HEK293 (cell line): Measurements from ENCODE around the gene ENDOU.

Source experiments
- EGR2 ChIP-seq: fragments of 450-650 bp; formaldehyde crosslinking; IDR thresholded peaks from 2 replicates; pipeline ENCODE4 v1.5.1; 2016; ENCODE audit warnings: low read depth, missing biosample characterization, missing genetic modification characterization
- FEZF1 ChIP-seq: fragments of 450-650 bp; formaldehyde crosslinking; IDR thresholded peaks from 2 replicates; pipeline ENCODE4 v1.5.1; 2016; ENCODE audit warnings: missing biosample characterization, missing genetic modification characterization
- IKZF3 ChIP-seq: fragments of 450-650 bp; IDR thresholded peaks from 2 replicates; pipeline ENCODE4 v1.5.0; 2018; ENCODE audit warnings: missing biosample characterization, mild to moderate bottlenecking, missing genetic modification characterization, moderate library complexity
- MYNN ChIP-seq: fragments of 450-650 bp; formaldehyde crosslinking; IDR thresholded peaks from 2 replicates; pipeline ENCODE4 v1.5.1; 2016; ENCODE audit warnings: missing biosample characterization, missing genetic modification characterization, borderline replicate concordance
- SP3 ChIP-seq: fragments of 450-650 bp; formaldehyde crosslinking; IDR thresholded peaks from 2 replicates; pipeline ENCODE4 v1.5.1; 2016; ENCODE audit warnings: missing biosample characterization, missing genetic modification characterization
- SP7 ChIP-seq: fragments of 450-650 bp; formaldehyde crosslinking; IDR thresholded peaks from 2 replicates; pipeline ENCODE4 v1.5.1; 2016; ENCODE audit warnings: missing biosample characterization, missing genetic modification characterization
- WT1 ChIP-seq: fragments of 450-650 bp; formaldehyde crosslinking; IDR thresholded peaks from 2 replicates; pipeline ENCODE4 v1.5.1; 2016; ENCODE audit warnings: missing biosample characterization, missing genetic modification characterization
- ZBTB17 ChIP-seq: fragments of 450-650 bp; formaldehyde crosslinking; IDR thresholded peaks from 2 replicates; pipeline ENCODE4 v1.5.1; 2016; ENCODE audit warnings: missing biosample characterization, missing genetic modification characterization
- ZBTB20 ChIP-seq: fragments of 450-650 bp; formaldehyde crosslinking; IDR thresholded peaks from 2 replicates; pipeline ENCODE4 v1.5.1; 2016; ENCODE audit warnings: missing biosample characterization, missing genetic modification characterization
- ZBTB8A ChIP-seq: fragments of 450-650 bp; formaldehyde crosslinking; IDR thresholded peaks from 2 replicates; pipeline ENCODE4 v1.5.1; 2016; ENCODE audit warnings: missing biosample characterization, missing genetic modification characterization
- ZIC2 ChIP-seq: fragments of 450-650 bp; formaldehyde crosslinking; IDR thresholded peaks from 2 replicates; pipeline ENCODE4 v1.5.1; 2016; ENCODE audit warnings: missing biosample characterization, missing genetic modification characterization
- ZNF157 ChIP-seq: fragments of 450-650 bp; formaldehyde crosslinking; IDR thresholded peaks from 2 replicates; pipeline ENCODE4 v1.5.1; 2016; ENCODE audit warnings: missing biosample characterization, missing genetic modification characterization
- ZNF302 ChIP-seq: fragments of 450-650 bp; formaldehyde crosslinking; IDR thresholded peaks from 2 replicates; pipeline ENCODE4 v1.5.1; 2016; ENCODE audit warnings: missing biosample characterization, missing genetic modification characterization, low read depth
- ZNF341 ChIP-seq: fragments of 450-650 bp; formaldehyde crosslinking; IDR thresholded peaks from 2 replicates; pipeline ENCODE4; 2016; ENCODE audit warnings: low read depth, missing biosample characterization, missing genetic modification characterization
- ZNF366 ChIP-seq: fragments of 450-650 bp; formaldehyde crosslinking; conservative IDR thresholded peaks from 2 replicates; pipeline ENCODE4 v1.5.1; 2016; ENCODE audit warnings: missing biosample characterization, missing genetic modification characterization
- ZNF416 ChIP-seq: fragments of 450-650 bp; formaldehyde crosslinking; IDR thresholded peaks from 2 replicates; pipeline ENCODE4 v1.5.1; 2016; ENCODE audit warnings: missing biosample characterization, missing genetic modification characterization
- ZNF423 ChIP-seq: fragments of 450-650 bp; formaldehyde crosslinking; IDR thresholded peaks from 2 replicates; pipeline ENCODE4 v1.5.1; 2016; ENCODE audit warnings: missing biosample characterization, missing genetic modification characterization
- ZNF501 ChIP-seq: fragments of 450-650 bp; formaldehyde crosslinking; IDR thresholded peaks from 2 replicates; pipeline ENCODE4 v1.5.1; 2016; ENCODE audit warnings: missing biosample characterization, missing genetic modification characterization
- ZNF548 ChIP-seq: fragments of 450-650 bp; formaldehyde crosslinking; IDR thresholded peaks from 2 replicates; pipeline ENCODE4 v1.5.1; 2016; ENCODE audit warnings: missing biosample characterization, missing genetic modification characterization
- ZNF596 ChIP-seq: fragments of 450-650 bp; IDR thresholded peaks from 2 replicates; pipeline ENCODE4 v1.5.0; 2018; ENCODE audit warnings: missing biosample characterization, mild to moderate bottlenecking, missing genetic modification characterization, moderate library complexity
- ZNF629 ChIP-seq: fragments of 450-650 bp; formaldehyde crosslinking; IDR thresholded peaks from 2 replicates; pipeline ENCODE4 v1.5.1; 2017; ENCODE audit warnings: missing biosample characterization, missing genetic modification characterization
- ZNF664 ChIP-seq: fragments of 450-650 bp; formaldehyde crosslinking; IDR thresholded peaks from 2 replicates; pipeline ENCODE4 v1.5.1; 2016; ENCODE audit warnings: missing biosample characterization, missing genetic modification characterization
- ZNF843 ChIP-seq: fragments of 450-650 bp; formaldehyde crosslinking; IDR thresholded peaks from 2 replicates; pipeline ENCODE4 v1.5.1; 2016; ENCODE audit warnings: missing biosample characterization, missing genetic modification characterization
- TF ChIP-seq, protein P1 (sequence below): fragments of 450-650 bp; formaldehyde crosslinking; IDR thresholded peaks from 2 replicates; pipeline ENCODE4 v1.5.1; 2017; ENCODE audit warnings: missing biosample characterization, missing genetic modification characterization
- TF ChIP-seq, protein P2 (sequence below): fragments of 450-650 bp; formaldehyde crosslinking; IDR thresholded peaks from 2 replicates; pipeline ENCODE4 v1.5.1; 2016; ENCODE audit warnings: missing biosample characterization, missing genetic modification characterization
- TF ChIP-seq, protein P3 (sequence below): fragments of 450-650 bp; formaldehyde crosslinking; IDR thresholded peaks from 2 replicates; pipeline ENCODE4 v1.5.1; 2016; ENCODE audit warnings: missing biosample characterization, missing genetic modification characterization
- TF ChIP-seq, protein P4 (sequence below): fragments of 450-650 bp; formaldehyde crosslinking; IDR thresholded peaks from 2 replicates; pipeline ENCODE4 v1.5.1; 2016; ENCODE audit warnings: missing biosample characterization, missing genetic modification characterization
- TF ChIP-seq, protein P5 (sequence below): fragments of 450-650 bp; formaldehyde crosslinking; conservative IDR thresholded peaks from 2 replicates; pipeline ENCODE4 v1.5.1; 2016; ENCODE audit warnings: low read depth, missing biosample characterization, missing genetic modification characterization

Gene ENDOU

DNA sequence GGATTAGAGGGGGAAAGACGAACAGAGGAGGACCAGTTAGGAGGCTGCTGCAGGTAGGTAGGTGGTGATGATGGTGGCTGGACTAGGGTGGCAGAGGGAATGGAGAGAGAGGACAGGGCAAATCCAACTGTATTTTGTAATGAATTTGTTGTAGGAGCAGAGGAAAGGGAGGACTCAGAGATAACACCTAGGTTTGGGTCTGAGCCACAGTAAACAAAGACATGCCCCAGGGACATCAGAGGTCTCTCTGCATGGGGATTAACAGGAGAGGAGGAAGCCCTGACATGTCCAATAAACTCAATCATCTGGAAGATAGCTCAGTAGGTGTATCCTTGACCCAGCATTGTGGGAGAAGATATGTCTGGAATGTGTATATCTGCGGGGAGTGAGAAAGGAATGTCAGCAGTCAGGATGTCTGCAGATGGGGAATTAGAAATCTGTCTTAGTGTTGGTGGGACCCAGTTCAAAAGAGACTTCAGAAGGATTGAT is 43.1 kb upstream of the ENDOU start (continued):
- TF ChIP-seq SP7 (peak; percentile 87), ZBTB8A (tag by site-specific recombination) (no peak), ZNF341 (tag by site-specific recombination) (peak; percentile 36; the same call in 1 of the 2 replicates), ZNF548 (tag by site-specific recombination) (peak; percentile 96), ZNF416 (no peak), ZNF843 (tag by site-specific recombination) (peak; percentile 78), MYNN (no peak), ZNF423 (no peak), ZNF302 (tag by site-specific recombination) (no peak), ZNF501 (tag by site-specific recombination) (0 out of 2 replicates have a peak, but pooled peaks have one; percentile 35), FEZF1 (tag by site-specific recombination) (peak; percentile 73), SP3 (tag by site-specific recombination) (0 out of 2 replicates have a peak, but pooled peaks have one; percentile 34), ZNF596 (0 out of 2 replicates have a peak, but pooled peaks have one; percentile 39), WT1 (peak; percentile 99), ZBTB20 (tag by site-specific recombination) (peak; percentile 86), ZNF157 (tag by site-specific recombination) (no peak), EGR2 (tag by site-specific recombination) (peak; percentile 92), ZNF629 (tag by site-specific recombination) (peak; percentile 56; the same call in 1 of the 2 replicates), ZBTB17 (tag by site-specific recombination) (peak; percentile 30; the same call in 1 of the 2 replicates), ZNF366 (peak; percentile 80), ZIC2 (tag by site-specific recombination) (peak; percentile 74), ZNF664 (no peak), IKZF3 (tag by site-specific recombination) (peak; percentile 69)
- TF ChIP-seq, protein P1, sequence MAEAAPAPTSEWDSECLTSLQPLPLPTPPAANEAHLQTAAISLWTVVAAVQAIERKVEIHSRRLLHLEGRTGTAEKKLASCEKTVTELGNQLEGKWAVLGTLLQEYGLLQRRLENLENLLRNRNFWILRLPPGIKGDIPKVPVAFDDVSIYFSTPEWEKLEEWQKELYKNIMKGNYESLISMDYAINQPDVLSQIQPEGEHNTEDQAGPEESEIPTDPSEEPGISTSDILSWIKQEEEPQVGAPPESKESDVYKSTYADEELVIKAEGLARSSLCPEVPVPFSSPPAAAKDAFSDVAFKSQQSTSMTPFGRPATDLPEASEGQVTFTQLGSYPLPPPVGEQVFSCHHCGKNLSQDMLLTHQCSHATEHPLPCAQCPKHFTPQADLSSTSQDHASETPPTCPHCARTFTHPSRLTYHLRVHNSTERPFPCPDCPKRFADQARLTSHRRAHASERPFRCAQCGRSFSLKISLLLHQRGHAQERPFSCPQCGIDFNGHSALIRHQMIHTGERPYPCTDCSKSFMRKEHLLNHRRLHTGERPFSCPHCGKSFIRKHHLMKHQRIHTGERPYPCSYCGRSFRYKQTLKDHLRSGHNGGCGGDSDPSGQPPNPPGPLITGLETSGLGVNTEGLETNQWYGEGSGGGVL (tag by site-specific recombination), result peak; percentile 42
- TF ChIP-seq, protein P2, sequence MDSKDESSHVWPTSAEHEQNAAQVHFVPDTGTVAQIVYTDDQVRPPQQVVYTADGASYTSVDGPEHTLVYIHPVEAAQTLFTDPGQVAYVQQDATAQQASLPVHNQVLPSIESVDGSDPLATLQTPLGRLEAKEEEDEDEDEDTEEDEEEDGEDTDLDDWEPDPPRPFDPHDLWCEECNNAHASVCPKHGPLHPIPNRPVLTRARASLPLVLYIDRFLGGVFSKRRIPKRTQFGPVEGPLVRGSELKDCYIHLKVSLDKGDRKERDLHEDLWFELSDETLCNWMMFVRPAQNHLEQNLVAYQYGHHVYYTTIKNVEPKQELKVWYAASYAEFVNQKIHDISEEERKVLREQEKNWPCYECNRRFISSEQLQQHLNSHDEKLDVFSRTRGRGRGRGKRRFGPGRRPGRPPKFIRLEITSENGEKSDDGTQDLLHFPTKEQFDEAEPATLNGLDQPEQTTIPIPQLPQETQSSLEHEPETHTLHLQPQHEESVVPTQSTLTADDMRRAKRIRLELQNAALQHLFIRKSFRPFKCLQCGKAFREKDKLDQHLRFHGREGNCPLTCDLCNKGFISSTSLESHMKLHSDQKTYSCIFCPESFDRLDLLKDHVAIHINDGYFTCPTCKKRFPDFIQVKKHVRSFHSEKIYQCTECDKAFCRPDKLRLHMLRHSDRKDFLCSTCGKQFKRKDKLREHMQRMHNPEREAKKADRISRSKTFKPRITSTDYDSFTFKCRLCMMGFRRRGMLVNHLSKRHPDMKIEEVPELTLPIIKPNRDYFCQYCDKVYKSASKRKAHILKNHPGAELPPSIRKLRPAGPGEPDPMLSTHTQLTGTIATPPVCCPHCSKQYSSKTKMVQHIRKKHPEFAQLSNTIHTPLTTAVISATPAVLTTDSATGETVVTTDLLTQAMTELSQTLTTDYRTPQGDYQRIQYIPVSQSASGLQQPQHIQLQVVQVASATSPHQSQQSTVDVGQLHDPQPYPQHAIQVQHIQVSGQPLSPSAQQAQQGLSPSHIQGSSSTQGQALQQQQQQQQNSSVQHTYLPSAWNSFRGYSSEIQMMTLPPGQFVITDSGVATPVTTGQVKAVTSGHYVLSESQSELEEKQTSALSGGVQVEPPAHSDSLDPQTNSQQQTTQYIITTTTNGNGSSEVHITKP (tag by site-specific recombination), result peak; percentile 69
- TF ChIP-seq, protein P3, sequence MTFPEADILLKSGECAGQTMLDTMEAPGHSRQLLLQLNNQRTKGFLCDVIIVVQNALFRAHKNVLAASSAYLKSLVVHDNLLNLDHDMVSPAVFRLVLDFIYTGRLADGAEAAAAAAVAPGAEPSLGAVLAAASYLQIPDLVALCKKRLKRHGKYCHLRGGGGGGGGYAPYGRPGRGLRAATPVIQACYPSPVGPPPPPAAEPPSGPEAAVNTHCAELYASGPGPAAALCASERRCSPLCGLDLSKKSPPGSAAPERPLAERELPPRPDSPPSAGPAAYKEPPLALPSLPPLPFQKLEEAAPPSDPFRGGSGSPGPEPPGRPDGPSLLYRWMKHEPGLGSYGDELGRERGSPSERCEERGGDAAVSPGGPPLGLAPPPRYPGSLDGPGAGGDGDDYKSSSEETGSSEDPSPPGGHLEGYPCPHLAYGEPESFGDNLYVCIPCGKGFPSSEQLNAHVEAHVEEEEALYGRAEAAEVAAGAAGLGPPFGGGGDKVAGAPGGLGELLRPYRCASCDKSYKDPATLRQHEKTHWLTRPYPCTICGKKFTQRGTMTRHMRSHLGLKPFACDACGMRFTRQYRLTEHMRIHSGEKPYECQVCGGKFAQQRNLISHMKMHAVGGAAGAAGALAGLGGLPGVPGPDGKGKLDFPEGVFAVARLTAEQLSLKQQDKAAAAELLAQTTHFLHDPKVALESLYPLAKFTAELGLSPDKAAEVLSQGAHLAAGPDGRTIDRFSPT (tag by site-specific recombination), result peak; percentile 80
- TF ChIP-seq, protein P4, sequence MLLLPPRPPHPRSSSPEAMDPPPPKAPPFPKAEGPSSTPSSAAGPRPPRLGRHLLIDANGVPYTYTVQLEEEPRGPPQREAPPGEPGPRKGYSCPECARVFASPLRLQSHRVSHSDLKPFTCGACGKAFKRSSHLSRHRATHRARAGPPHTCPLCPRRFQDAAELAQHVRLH (tag by site-specific recombination), result no peak; the same call in 1 of the 2 replicates
- TF ChIP-seq, protein P5, sequence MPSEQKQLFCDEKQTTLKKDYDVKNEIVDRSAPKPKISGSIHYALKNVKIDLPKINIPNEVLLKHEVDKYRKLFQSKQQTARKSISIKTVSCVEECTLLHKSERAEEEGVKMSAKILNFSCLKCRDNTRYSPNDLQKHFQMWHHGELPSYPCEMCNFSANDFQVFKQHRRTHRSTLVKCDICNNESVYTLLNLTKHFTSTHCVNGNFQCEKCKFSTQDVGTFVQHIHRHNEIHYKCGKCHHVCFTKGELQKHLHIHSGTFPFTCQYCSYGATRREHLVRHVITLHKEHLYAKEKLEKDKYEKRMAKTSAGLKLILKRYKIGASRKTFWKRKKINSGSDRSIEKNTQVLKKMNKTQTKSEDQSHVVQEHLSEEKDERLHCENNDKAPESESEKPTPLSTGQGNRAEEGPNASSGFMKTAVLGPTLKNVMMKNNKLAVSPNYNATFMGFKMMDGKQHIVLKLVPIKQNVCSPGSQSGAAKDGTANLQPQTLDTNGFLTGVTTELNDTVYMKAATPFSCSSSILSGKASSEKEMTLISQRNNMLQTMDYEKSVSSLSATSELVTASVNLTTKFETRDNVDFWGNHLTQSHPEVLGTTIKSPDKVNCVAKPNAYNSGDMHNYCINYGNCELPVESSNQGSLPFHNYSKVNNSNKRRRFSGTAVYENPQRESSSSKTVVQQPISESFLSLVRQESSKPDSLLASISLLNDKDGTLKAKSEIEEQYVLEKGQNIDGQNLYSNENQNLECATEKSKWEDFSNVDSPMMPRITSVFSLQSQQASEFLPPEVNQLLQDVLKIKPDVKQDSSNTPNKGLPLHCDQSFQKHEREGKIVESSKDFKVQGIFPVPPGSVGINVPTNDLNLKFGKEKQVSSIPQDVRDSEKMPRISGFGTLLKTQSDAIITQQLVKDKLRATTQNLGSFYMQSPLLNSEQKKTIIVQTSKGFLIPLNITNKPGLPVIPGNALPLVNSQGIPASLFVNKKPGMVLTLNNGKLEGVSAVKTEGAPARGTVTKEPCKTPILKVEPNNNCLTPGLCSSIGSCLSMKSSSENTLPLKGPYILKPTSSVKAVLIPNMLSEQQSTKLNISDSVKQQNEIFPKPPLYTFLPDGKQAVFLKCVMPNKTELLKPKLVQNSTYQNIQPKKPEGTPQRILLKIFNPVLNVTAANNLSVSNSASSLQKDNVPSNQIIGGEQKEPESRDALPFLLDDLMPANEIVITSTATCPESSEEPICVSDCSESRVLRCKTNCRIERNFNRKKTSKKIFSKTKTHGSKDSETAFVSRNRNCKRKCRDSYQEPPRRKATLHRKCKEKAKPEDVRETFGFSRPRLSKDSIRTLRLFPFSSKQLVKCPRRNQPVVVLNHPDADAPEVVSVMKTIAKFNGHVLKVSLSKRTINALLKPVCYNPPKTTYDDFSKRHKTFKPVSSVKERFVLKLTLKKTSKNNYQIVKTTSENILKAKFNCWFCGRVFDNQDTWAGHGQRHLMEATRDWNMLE (tag by site-specific recombination), result 0 out of 2 replicates have a peak, but pooled peaks have one; percentile 11
